HPDE6-E6E7 (cell line): ENCODE data around the gene FAM185A.
A peak's percentile ranks its signal among the peaks of the same experiment; 100 is the strongest.
"Not testable (repeated sequence)": the region's sequence is repeated elsewhere in the genome, so short reads cannot be mapped to it uniquely, and the experiment has no call there.

Source experiments
- DNase-seq: peaks from one replicate; pipeline ENCODE4 v3.0.0; 2011; ENCODE audit warnings: missing footprints; ENCODE audit errors: extremely low spot score

FAM185A gene

DNA sequence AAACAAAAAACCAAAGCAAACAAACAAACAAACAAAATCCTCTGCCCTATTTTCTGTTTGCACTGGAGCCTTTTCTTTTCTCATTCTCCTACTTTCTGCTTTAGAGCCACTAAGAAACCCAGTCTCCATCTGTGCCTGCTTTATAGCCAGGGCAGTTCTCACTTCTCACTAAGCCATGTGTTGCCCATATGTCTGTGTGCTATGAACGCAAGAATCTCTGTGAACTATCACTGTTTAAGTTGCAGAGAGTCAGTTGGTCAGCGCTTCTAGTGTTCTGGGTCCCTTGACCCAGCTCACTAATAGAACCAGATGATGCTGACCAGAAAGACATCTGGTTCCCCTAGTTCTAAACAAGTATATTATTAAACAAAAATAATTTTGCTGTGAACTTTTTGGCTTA lies 81.4 kb downstream of the FAM185A start:
- DNase-seq = no peak

DNA sequence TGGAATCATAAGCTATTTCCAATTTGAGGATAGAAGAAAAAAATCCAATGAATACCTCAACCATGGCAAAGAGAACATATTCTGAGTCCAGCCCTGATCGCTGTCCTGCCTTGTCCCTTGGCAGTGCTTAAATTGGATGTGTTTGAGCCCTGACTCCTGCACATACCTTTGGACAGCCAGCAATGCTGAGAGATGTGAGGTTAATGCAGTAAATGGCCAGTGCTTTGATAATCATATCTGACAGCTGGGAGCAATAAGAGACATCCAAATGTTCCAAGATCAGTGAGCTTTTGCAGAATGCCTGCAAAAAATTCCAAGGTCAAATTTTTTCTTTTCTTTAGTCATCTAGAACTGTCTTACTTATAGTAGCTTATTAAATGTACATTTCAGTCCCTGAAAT lies 83.9 kb downstream of the FAM185A start:
- DNase-seq = no peak

DNA sequence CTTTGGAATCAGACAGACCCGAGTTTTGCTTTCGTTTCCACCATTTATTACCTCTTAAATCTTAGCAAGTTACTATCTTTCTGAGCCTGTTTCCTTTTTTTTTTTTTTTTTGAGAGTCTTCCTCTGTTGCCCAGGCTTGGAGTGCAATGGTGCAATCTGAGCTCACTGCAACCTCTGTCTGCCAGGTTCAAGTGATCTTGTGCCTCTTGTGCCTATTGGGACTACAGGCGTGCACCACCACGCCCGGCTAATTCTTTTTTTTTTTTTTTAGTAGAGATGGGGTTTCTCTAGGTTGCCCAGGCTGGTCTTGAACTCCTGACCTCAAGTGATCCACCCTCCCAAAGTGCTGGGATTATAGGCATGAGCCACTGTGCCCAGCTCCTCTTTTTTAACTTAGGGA lies 84.5 kb downstream of the FAM185A start:
- DNase-seq = no peak

DNA sequence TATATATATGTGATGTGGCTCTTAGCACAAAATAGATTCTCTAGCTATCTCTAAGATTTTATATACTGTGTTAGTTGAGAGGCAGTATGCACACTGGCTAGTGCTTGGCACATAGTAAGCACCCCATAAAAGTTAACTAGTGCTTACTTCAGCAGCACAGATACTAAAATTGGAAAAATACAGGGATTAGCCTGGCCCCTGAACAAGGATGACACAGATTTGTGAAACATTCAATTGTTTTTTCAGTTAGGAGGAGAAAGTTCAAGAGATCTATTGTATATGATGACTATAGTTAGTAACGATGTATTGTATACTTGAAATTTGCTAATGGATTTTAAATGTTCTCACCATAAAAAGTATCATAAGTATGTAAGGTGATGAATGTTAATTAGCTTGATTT lies 85.7 kb downstream of the FAM185A start:
- DNase-seq = no peak

DNA sequence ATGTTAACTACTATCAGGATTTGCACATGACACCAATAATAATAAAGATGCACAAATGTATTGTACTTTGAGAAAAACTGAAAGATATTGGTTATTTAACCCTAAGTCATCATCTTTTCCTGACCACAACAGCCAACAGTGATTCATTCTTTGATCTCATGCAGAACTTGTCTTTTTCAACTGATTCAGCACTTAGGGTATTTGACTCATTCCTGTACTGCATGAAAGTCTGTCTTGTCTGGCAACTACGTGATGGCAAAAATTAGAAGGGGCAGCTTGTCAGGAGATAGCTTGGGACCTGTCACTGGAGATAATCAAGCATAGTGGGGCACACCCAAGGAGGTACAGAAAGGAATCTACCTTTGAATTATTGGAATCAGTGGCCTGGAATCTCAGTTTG lies 86.2 kb downstream of the FAM185A start:
- peak; percentile 71 for DNase-seq

DNA sequence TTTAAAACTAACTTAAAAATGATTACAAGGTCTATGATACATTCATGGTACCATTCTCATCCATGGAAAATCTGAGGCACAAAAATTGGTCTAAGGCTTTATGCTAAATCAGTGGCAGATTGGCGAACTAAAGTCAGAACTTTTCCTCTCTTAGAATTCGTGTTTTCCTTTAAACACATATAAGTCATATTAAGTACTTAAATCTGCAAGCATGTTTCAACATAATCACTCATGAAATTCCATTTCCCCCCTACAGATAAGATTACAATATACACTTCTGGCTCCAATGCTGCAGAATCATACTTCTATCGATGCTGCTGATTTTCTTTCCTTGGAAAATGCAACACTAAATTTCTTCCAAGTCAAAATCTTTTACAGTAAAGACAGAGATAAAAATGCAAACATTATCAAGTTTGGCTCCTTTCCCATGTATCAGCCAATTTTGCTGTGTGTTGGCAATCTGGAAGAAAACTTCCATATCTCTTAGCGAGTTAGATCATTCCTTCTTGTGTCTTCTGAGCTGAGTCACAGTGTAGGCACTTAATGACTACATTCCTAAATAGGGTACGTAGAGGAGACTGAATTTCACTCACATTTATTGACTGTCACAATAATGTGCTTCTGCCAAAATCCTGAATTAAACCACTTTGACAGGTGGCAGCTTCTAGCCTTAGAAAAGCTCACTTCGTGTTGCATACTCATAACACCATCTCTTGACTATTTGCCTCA lies 87.6 kb downstream of the FAM185A start:
- peak; percentile 40 for DNase-seq

DNA sequence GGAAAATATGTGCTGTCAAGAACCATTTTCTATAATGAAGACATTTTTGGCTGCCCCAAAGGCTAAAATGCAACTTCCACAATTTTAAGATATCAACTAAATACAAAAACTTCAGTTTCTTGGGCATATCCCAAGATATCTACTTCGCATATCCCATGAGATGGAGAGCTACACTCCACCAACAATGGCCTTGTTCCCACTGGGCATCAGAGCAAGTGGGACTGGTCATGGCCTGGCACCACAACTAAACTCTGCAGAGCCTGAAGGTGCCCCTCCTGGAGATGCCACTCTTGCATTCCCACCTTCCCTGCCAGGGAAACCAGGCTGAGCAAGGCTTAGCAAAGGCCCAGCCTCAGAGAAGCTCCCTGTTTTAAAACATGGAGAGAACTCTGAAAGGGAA lies 88.2 kb downstream of the FAM185A start:
- DNase-seq = no peak

DNA sequence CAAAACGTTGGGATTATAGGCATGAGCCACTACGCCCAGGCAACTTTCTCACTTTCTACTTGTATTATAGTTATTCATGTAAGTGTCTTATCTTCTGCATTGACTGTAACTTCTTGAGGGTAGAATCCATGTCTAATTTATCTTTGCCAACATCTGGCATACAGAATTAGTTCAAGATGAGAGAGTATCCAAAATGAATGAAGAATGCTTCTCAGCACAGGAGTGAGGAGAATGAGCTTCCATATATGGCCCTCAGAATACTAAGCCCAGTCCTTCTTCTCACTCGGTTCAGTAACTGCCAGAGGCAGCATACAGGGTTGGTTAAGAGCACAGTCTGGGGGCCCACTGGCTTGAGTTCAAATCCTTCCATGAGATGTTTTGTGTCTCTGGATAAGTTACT lies 89.0 kb downstream of the FAM185A start:
- no peak for DNase-seq

DNA sequence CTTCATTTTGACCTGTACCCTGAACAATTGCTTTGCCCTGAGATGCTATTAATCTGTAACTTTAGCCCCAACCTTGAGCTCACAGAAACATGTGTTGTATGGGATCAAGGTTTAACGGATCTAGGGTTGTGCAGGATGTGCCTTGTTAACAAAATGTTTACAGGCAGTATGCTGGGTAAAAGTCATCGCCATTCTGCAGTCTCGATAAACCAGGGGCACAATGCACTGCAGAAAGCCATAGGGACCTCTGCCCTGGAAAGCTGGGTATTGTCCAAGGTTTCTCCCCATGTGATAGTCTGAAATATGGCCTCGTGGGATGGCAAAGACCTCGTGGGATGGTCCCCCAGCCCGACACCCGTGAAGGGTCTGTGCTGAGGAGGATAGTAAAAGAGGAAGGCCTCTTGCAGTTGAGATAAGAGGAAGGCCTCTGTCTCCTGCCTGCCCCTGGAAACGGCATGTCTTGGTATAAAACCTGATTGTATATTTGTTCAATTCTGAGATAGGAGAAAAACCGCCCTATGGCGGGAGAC lies 89.8 kb downstream of the FAM185A start:
- not testable (repeated sequence) for DNase-seq

DNA sequence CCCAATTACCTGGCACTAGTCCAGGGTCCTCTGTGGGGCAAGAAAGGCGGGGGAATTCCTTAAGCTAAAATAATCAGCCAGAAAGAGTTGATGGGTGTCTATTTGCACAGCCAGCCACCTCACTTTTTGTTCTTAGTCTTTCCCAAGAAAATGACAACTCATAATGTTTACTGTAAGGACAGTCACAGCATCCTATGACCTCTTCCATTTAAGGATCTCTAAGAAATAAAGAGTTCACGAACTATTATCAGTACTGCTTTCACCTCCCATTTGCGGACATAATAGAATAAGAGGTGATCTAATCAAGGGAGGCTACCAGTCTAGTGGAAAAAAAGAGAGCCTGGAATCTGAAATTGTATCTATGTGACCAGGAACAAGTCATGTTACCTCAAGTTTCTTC lies 91.6 kb downstream of the FAM185A start:
- DNase-seq = no peak

DNA sequence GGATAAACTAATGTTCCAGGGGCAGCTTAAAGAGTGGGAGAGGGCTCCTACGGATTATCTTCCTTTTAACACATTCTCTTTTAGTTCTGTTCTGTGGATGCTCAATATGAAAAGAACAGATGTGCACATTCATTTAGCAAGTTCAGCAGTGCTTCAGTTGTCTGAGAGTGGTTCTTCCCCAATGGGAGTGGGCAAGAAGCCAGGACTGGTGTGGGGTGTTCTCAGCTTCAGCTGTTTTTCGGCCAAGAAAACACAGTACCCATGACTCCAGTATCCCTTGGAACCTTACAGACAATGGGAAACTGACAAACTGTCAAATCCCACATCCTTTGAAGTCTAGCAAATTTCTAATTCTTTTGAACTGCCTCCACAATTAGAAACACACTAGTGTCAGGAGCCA lies 92.5 kb downstream of the FAM185A start:
- DNase-seq = no peak

DNA sequence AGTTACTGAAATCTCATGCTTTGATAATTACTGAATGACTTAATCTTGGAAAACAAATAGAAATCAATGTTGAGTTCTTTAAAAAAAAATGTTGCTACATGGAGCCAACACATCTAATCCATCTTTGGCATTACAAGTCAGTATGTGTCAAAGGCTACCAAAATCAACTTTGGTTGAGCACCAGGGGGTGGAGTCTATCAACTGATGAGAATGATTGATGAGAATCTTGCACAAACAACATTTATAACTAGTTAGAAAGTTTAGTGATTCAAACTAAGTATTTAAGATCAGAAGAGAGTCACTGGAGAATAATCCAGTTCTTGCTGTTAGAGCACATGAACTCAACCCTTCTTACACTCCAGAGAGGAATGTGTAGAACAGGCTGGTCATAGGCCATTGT lies 93.5 kb downstream of the FAM185A start:
- no peak for DNase-seq

DNA sequence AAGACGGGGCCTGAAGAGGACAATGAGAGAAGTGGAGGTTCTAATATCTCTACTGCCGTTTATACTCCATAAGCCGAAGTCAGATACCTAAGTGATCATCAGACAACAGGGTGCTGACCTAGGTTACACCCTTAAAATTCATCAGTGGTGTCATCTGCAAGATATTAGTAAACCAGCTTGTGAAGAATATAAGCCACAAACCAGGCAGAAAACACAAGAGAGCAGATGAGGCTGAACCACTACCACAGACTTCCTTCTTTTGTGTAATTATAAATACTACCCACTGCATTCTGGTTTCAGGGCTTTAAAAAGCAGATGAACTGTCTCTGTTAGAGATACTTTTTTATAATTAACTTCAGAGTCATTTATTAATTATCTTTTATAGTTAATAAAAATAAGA lies 95.1 kb downstream of the FAM185A start:
- no peak for DNase-seq

DNA sequence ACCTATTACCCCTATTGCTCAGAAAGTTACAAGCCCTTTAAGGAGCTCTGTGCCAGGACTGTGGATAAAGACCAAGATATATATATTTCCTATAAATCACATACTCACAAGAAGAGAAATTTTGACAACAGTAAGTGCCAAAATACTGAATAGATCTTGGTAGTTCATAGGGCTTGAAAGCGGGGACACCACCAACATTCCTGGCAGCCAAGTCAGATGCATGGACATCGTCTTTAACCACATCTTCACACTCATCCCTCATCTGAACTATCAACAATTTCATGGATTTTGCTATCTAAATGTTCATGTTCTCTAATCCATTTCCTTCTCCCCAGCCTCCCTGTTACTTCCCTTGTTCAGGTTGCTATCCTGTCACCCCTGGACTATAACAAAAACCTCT lies 96.5 kb downstream of the FAM185A start:
- no peak for DNase-seq

DNA sequence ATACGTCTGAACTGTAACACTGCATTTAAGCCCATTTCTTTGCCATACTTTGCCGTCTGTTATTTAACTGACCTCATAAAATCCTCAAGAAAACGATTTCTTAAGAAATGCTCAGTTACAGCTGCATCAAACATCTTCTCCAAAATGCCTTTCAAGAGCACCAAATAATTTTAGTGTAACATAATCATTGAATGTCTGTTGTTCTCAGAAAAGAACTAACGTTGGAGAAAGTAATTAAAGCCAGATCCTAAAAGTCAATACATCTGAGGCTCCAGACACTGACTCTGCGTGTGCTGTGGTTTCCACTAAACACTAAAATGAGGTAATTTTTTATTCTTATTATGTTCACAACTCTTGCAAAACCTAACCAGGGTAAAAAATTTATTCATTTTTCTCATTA lies 100.3 kb downstream of the FAM185A start:
- DNase-seq = no peak

DNA sequence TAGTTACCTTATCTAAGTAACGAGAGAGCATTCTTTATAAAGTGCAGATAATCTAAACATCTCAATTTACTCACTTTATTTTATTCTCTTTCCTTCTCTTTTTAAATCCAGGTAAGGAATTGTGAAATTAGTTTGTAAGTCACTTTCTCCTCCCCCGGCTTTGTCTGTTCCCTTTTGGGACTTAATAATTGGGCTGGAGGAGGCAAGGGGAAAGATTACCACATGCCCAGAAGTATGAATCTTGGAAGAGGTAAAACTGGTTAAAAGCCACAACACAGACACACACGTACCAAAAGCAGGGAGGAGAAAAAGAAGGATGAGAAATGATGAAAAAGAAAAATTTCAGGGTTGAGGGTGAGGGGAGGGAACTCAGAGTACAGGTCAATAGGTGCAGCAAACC lies 100.7 kb downstream of the FAM185A start:
- DNase-seq = no peak

DNA sequence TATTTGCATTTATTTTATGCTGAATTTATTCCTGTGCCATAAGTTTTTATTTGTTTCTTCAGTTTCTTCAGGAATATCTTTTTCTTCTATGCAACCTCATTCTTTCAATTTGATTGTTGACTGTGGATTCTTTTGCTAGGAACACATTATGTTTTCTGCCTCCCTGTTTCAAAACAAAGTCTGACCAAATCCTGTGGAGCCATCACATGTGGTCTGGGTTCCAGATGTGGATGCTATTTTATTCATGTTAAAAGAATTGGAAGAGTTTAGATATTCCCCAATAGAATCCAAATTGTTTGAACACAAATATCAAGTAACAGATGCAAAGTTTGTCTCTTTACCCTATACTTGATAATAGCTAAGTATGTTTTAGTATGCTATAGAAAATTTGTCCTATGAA lies 107.2 kb downstream of the FAM185A start:
- no peak for DNase-seq
